Mucosa of descending colon (tissue), 3 donors: ENCODE results near the gene MTCL1. TPM values are rescaled to one million over a fixed set of nuclear protein-coding genes. Genes with fewer than 3 reads are reported as not detected.

Experiments used
- ATAC-seq: fragments of 200-7000 bp; cut with Tn5 transposase; one replicate; pipeline ENCODE4 v1.9.1; 2020; ENCODE audit warnings: mild to moderate bottlenecking, moderate library complexity
- DNase-seq, 3 donors: peaks; one replicate each; pipeline ENCODE4 v3.0.0-alpha.2; 2020
- H3K36me3 ChIP-seq: fragments of 200-600 bp; one replicate; pipeline ENCODE4 v1.8.0; 2021; ENCODE audit warnings: low read depth, mild to moderate bottlenecking
- H3K4me1 ChIP-seq: fragments of 200-600 bp; one replicate; pipeline ENCODE4 v1.8.0; 2021; ENCODE audit warnings: low read depth, mild to moderate bottlenecking
- H3K4me3 ChIP-seq: fragments of 200-600 bp; one replicate; pipeline ENCODE4 v1.8.0; 2021; ENCODE audit warnings: mild to moderate bottlenecking
- H3K9me3 ChIP-seq: fragments of 200-600 bp; one replicate; pipeline ENCODE4 v1.8.0; 2021; ENCODE audit warnings: mild to moderate bottlenecking
- intact Hi-C, 2 donors: fragments of 100-400 bp; cut with DNase I in 1 of 2; cut with micrococcal nuclease in 1 of 2; formaldehyde crosslinking; loops; one replicate each; pipeline versions ENCODE4 v1.11.0 to v1.11.1; 2022; cut with DNase I, micrococcal nuclease
- total RNA-seq, 3 donors: library from RNA; stranded (reverse); fragmentation: NEBNext Ultra II Directional in 2 of 3; extraction: Animal tissue kit (Norgen Biotek cat#: 25700) in 2 of 3; gene quantifications; one replicate each; pipeline versions ENCODE4 v1.2.1 to v1.2.4, GENCODE V29; 2021 to 2023
- TF ChIP-seq, protein P1 (sequence below): fragments of 200-600 bp; IDR thresholded peaks from one replicate; pipeline ENCODE4 v1.8.0; 2022; ENCODE audit warnings: antibody characterized with exemption, mild to moderate bottlenecking
- donor health status: DM: no; HTN: no; CAD: no; lungs with moderate emphysema.
- donor health status: DM: no; HTN: no; CAD: no.
- donor health status: DM: no; HTN: yes; CAD: no.

Gene MTCL1
- total RNA-seq, 3 donors from 2014 or later: 4.1 to 141 (median 15.4) TPM

DNA sequence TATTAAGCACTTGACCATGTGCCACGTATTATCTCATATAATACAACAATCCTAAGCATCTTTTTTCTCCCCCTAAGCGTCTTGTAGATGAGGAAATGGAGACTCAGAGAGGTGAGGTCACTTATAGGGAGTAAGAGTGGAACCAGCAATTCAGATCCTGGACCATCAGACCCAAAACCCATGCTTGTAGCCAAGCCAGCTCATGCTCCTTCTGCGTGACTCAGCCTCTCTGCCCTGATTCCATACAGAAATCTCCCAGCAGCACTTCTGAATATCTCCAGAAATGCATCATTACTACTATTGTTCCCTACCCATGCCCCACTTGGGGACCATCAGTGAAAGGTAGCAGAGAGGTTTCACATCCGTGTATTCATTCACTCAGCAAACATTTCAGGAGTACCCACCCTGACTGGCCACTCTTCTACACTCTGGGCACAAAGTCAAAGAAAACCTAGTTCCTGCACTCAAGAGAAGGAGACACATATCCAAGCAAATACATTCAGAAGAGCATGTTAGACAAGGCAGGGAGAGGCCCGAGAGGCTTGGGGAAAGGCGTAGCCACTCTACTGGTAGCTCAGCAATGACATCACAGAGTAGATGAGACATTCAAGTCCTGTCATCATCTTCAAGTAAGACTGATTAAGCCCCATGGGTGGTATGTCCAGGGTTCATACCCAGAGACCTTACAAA lies 141.9 kb downstream of the MTCL1 start:
- Histone ChIP-seq H3K4me3 (no peak overlapping the region), H3K36me3 (no peaks in the 10 kb centered on the region), H3K4me1 (no peaks in the 10 kb centered on the region), H3K9me3 (no peaks in the 10 kb centered on the region)
- TF ChIP-seq, protein P1, sequence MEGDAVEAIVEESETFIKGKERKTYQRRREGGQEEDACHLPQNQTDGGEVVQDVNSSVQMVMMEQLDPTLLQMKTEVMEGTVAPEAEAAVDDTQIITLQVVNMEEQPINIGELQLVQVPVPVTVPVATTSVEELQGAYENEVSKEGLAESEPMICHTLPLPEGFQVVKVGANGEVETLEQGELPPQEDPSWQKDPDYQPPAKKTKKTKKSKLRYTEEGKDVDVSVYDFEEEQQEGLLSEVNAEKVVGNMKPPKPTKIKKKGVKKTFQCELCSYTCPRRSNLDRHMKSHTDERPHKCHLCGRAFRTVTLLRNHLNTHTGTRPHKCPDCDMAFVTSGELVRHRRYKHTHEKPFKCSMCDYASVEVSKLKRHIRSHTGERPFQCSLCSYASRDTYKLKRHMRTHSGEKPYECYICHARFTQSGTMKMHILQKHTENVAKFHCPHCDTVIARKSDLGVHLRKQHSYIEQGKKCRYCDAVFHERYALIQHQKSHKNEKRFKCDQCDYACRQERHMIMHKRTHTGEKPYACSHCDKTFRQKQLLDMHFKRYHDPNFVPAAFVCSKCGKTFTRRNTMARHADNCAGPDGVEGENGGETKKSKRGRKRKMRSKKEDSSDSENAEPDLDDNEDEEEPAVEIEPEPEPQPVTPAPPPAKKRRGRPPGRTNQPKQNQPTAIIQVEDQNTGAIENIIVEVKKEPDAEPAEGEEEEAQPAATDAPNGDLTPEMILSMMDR: no peak
- no peak for ATAC-seq
- DNase-seq: no peak
- intact Hi-C loops: no loop called here

- no peak for DNase-seq
- TF ChIP-seq, protein P1: no peak
- Histone ChIP-seq H3K9me3 (no peaks in the 10 kb centered on the region), H3K4me1 (no peaks in the 10 kb centered on the region), H3K36me3 (no peaks in the 10 kb centered on the region), H3K4me3 (no peak overlapping the region)
- ATAC-seq: no peak
- intact Hi-C loops: no loop called here
Measured at GRCh38 chr18:8847900-8848299, 142.5 kb downstream of the MTCL1 start.

- Histone ChIP-seq H3K9me3 (no peaks in the 10 kb centered on the region), H3K4me1 (no peaks in the 10 kb centered on the region), H3K4me3 (no peak overlapping the region), H3K36me3 (no peaks in the 10 kb centered on the region)
- intact Hi-C loops: no loop called here
- no peak for DNase-seq
- ATAC-seq: no peak
- TF ChIP-seq, protein P1: no peak
Measured at GRCh38 chr18:8848541-8848940, 143.2 kb downstream of the MTCL1 start.

DNA sequence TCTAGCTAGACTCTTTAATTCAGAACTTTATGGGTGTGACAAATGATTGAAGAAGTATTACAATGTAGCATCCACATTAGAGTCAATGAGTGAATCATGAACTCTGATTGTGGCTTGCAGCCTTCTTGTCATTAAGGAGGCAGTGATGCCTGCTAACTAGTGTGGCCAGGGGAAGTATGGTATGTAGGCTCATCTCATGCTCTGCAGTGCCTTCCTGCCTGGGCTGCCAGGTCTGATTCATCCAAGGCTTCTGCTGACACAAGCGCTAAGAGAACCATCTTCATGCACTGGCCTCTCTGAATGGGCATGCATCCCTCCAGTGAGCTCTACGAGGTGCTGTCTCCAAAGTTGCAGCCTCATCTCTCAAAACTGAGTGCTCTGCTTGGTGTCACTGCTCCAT lies 144.3 kb downstream of the MTCL1 start:
- intact Hi-C loops: no loop called here
- TF ChIP-seq, protein P1: no peak
- no peak for ATAC-seq

GRCh38 chr18:8851659-8852058 lies 146.3 kb downstream of the MTCL1 start:
- DNase-seq (no peak), ATAC-seq (no peak)
- H3K4me3 ChIP-seq: no peak overlapping the region

More for the DNA sequence above, 144.3 kb downstream of the MTCL1 start:
- no peak overlapping the region for H3K4me3 ChIP-seq
- no peaks in the 10 kb centered on the region for H3K36me3 ChIP-seq
- DNase-seq: no peak
- no peaks in the 10 kb centered on the region for H3K9me3 ChIP-seq
- no peaks in the 10 kb centered on the region for H3K4me1 ChIP-seq

More at GRCh38 chr18:8851659-8852058, 146.3 kb downstream of the MTCL1 start:
- Histone ChIP-seq H3K9me3 (no peaks in the 10 kb centered on the region), H3K4me1 (no peaks in the 10 kb centered on the region), H3K36me3 (no peaks in the 10 kb centered on the region)
- intact Hi-C loops: no loop called here
- TF ChIP-seq, protein P1: no peak
